ENCODE data around the gene ZNF292.

The ZNF292 gene

GRCh38 chr6:87182940-87183339, 27.6 kb downstream of the ZNF292 start:
- TF ChIP-seq GATA2 (IDR thresholded peaks at IDR 0.05; ENCODE audit: low read depth, low read length), result no peak
- TF ChIP-seq GATA3 (IDR thresholded peaks at IDR 0.05; ENCODE audit: low read depth, low read length), result no peak

GRCh38 chr6:87183687-87184086, 28.3 kb downstream of the ZNF292 start:
- TF ChIP-seq GATA3 (IDR thresholded peaks at IDR 0.05; ENCODE audit: low read depth, low read length), result no peak
- TF ChIP-seq GATA2 (IDR thresholded peaks at IDR 0.05; ENCODE audit: low read depth, low read length), result no peak

GRCh38 chr6:87184762-87185250, 29.4 kb downstream of the ZNF292 start:
- no peak for TF ChIP-seq GATA2 (IDR thresholded peaks at IDR 0.05; ENCODE audit: low read depth, low read length)

- TF ChIP-seq GATA3 (IDR thresholded peaks at IDR 0.05; ENCODE audit: low read depth, low read length), result no peak
- TF ChIP-seq GATA2 (IDR thresholded peaks at IDR 0.05; ENCODE audit: low read depth, low read length), result no peak
Measured at GRCh38 chr6:87196275-87196842, 41.0 kb downstream of the ZNF292 start.

GRCh38 chr6:87197547-87197946, 42.2 kb downstream of the ZNF292 start:
- no peak for TF ChIP-seq GATA2 (IDR thresholded peaks at IDR 0.05; ENCODE audit: low read depth, low read length)
- TF ChIP-seq GATA3 (IDR thresholded peaks at IDR 0.05; ENCODE audit: low read depth, low read length), result no peak

- TF ChIP-seq GATA2 (IDR thresholded peaks at IDR 0.05; ENCODE audit: low read depth, low read length), result no peak
- no peak for TF ChIP-seq GATA3 (IDR thresholded peaks at IDR 0.05; ENCODE audit: low read depth, low read length)
Measured at GRCh38 chr6:87199787-87200186, 44.4 kb downstream of the ZNF292 start.

GRCh38 chr6:87200469-87201175, 45.3 kb downstream of the ZNF292 start:
- TF ChIP-seq GATA3 (IDR thresholded peaks at IDR 0.05; ENCODE audit: low read depth, low read length) (no peak), GATA2 (IDR thresholded peaks at IDR 0.05; ENCODE audit: low read depth, low read length) (no peak)

GRCh38 chr6:87203448-87204023, 48.2 kb downstream of the ZNF292 start:
- TF ChIP-seq GATA2 (IDR thresholded peaks at IDR 0.05; ENCODE audit: low read depth, low read length), result no peak
- TF ChIP-seq GATA3 (IDR thresholded peaks at IDR 0.05; ENCODE audit: low read depth, low read length), result no peak

- no peak for TF ChIP-seq GATA3 (IDR thresholded peaks at IDR 0.05; ENCODE audit: low read depth, low read length)
- TF ChIP-seq GATA2 (IDR thresholded peaks at IDR 0.05; ENCODE audit: low read depth, low read length), result no peak
Measured at GRCh38 chr6:87209812-87210211, 54.4 kb downstream of the ZNF292 start.

GRCh38 chr6:87210979-87211378, 55.6 kb downstream of the ZNF292 start:
- TF ChIP-seq GATA2 (IDR thresholded peaks at IDR 0.05; ENCODE audit: low read depth, low read length) (no peak), GATA3 (IDR thresholded peaks at IDR 0.05; ENCODE audit: low read depth, low read length) (no peak)

- TF ChIP-seq GATA3 (IDR thresholded peaks at IDR 0.05; ENCODE audit: low read depth, low read length), result no peak
- no peak for TF ChIP-seq GATA2 (IDR thresholded peaks at IDR 0.05; ENCODE audit: low read depth, low read length)
Measured at GRCh38 chr6:87212596-87212995, 57.2 kb downstream of the ZNF292 start.

GRCh38 chr6:87213364-87213763, 58.0 kb downstream of the ZNF292 start:
- TF ChIP-seq GATA2 (IDR thresholded peaks at IDR 0.05; ENCODE audit: low read depth, low read length) (no peak), GATA3 (IDR thresholded peaks at IDR 0.05; ENCODE audit: low read depth, low read length) (no peak)

- TF ChIP-seq GATA2 (IDR thresholded peaks at IDR 0.05; ENCODE audit: low read depth, low read length) (no peak), GATA3 (IDR thresholded peaks at IDR 0.05; ENCODE audit: low read depth, low read length) (no peak)
Measured at GRCh38 chr6:87214831-87215230, 59.5 kb downstream of the ZNF292 start.

- TF ChIP-seq GATA2 (IDR thresholded peaks at IDR 0.05; ENCODE audit: low read depth, low read length) (no peak), GATA3 (IDR thresholded peaks at IDR 0.05; ENCODE audit: low read depth, low read length) (no peak)
Measured at GRCh38 chr6:87220997-87221396, 65.6 kb downstream of the ZNF292 start.

GRCh38 chr6:87222676-87223075, 67.3 kb downstream of the ZNF292 start:
- no peak for TF ChIP-seq GATA2 (IDR thresholded peaks at IDR 0.05; ENCODE audit: low read depth, low read length)
- no peak for TF ChIP-seq GATA3 (IDR thresholded peaks at IDR 0.05; ENCODE audit: low read depth, low read length)

Data from SH-SY5Y (cell line).